Liver (tissue), 9 donors: ENCODE results near the gene MAGED2. TPM values are rescaled to one million over a fixed set of nuclear protein-coding genes. Genes with fewer than 3 reads are reported as not detected.
A peak's percentile ranks its signal among the peaks of the same experiment; 100 is the strongest.
"Not testable (repeated sequence)": the region's sequence is repeated elsewhere in the genome, so short reads cannot be mapped to it uniquely, and the experiment has no call there.

ENCODE experiments used
- DNase-seq: peaks from one replicate; pipeline ENCODE4 v3.0.0-alpha.2; 2017; ENCODE audit warnings: low spot score
- H3K27ac ChIP-seq, 2 donors: one replicate each; pipeline ENCODE4 v1.7.0; 2013; ENCODE audit warnings: inconsistent platforms in 2 of 2, low read length in 2 of 2, control low read depth in 1 of 2, low read depth in 1 of 2, mild to moderate bottlenecking in 1 of 2
- H3K27me3 ChIP-seq, 4 donors: one replicate each; pipeline versions ENCODE4 v1.6.1 to v1.7.0; 2013; ENCODE audit warnings: low read length in 3 of 4, inconsistent platforms in 1 of 4, mild to moderate bottlenecking in 1 of 4, moderate library complexity in 1 of 4; ENCODE audit not compliant: control insufficient read depth in 4 of 4, insufficient read depth in 4 of 4
- H3K36me3 ChIP-seq, 4 donors: one replicate each; pipeline versions ENCODE4 v1.6.1 to v1.7.0; 2013; ENCODE audit warnings: low read length in 3 of 4, mild to moderate bottlenecking in 3 of 4, low read depth in 1 of 4, moderate library complexity in 1 of 4; ENCODE audit not compliant: control insufficient read depth in 4 of 4, insufficient read depth in 3 of 4
- H3K4me1 ChIP-seq, 4 donors: one replicate each; pipeline versions ENCODE4 v1.6.1 to v1.7.0; 2013; ENCODE audit warnings: low read length in 3 of 4, mild to moderate bottlenecking in 3 of 4, moderate library complexity in 1 of 4; ENCODE audit not compliant: control insufficient read depth in 4 of 4, insufficient read depth in 4 of 4
- H3K4me3 ChIP-seq, 3 donors: one replicate each; pipeline versions ENCODE4 v1.6.1 to v1.7.0; 2013; ENCODE audit warnings: low read length in 3 of 3, control low read depth in 1 of 3, low read depth in 1 of 3, mild to moderate bottlenecking in 1 of 3
- H3K9ac ChIP-seq, 2 donors: one replicate each; pipeline ENCODE4 v1.7.0; 2013; ENCODE audit warnings: low read length in 2 of 2, mild to moderate bottlenecking in 2 of 2, moderate library complexity in 2 of 2, control low read depth in 1 of 2, low read depth in 1 of 2
- H3K9me3 ChIP-seq, 4 donors: one replicate each; pipeline versions ENCODE4 v1.6.1 to v1.7.0; 2013; ENCODE audit warnings: low read length in 3 of 4; ENCODE audit not compliant: control insufficient read depth in 4 of 4
- CTCF ChIP-seq: fragments of 150-350 bp; IDR thresholded peaks from 2 replicates; pipeline ENCODE4 v1.5.1; 2017; ENCODE audit warnings: improper control_type of control experiment, low read depth, low read length; ENCODE audit not compliant: missing input control
- EGR1 ChIP-seq, 2 donors: IDR thresholded peaks; 2 replicates each; pipeline ENCODE4 v1.6.1; 2016 to 2018; ENCODE audit warnings: antibody characterized with exemption in 2 of 2, low read depth in 2 of 2
- FOXA1 ChIP-seq: IDR thresholded peaks from 2 replicates; pipeline ENCODE4 v1.6.1; 2016; ENCODE audit warnings: antibody characterized with exemption
- FOXA2 ChIP-seq: IDR thresholded peaks from 2 replicates; pipeline ENCODE4 v1.6.1; 2016; ENCODE audit warnings: antibody characterized with exemption
- HNF4A ChIP-seq, 2 donors: conservative IDR thresholded peaks; 2 replicates each; pipeline ENCODE4 v1.6.1; 2016; ENCODE audit warnings: antibody characterized with exemption in 2 of 2, mild to moderate bottlenecking in 2 of 2
- REST ChIP-seq: IDR thresholded peaks from 2 replicates; pipeline ENCODE4 v1.6.1; 2016; ENCODE audit warnings: antibody characterized with exemption, mild to moderate bottlenecking
- WGBS: extraction: QIAGEN DNeasy Blood & Tissue Kit; methylation state at CpG from one replicate; pipeline ENCODE4 v1.1.7; 2013; 5-methylcytosine and 5-hydroxymethylcytosine counted together
- polyA plus RNA-seq, 2 donors: library from polyadenylated mRNA; stranded (reverse) in 1 of 2; unstranded in 1 of 2; fragments of 200-250 nt in 1 of 2; fragments of >200 nt in 1 of 2; fragmentation: Nextera tagmentation in 1 of 2; extraction: Ambion mirVana in 1 of 2; gene quantifications; one replicate each; pipeline versions ENCODE4 v1.2.1 to v1.2.3, GENCODE V29; 2013 to 2015
- total RNA-seq, 2 donors: library from RNA; depleted of rRNA; stranded (reverse); fragments of >200 nt; gene quantifications; one replicate each; pipeline ENCODE4 v1.2.3, GENCODE V29; 2014
- donor health status: healthy.
- donor health status: healthy.
- donor health status: healthy.
- donor health status: healthy.
- donor health status: healthy.

The MAGED2 gene
- total RNA-seq (10 to 100 TPM; 26.3 to 93.4 TPM), polyA plus RNA-seq (10 to 100 TPM; 25.4 to 36.3 TPM)

GRCh38 chrX:54807524-54808108 is at the start of gene MAGED2:
Gene MAGED2, plus strand, starts transcription at chrX:54807745. Its CDS starts 1,587 bp downstream, at chrX:54809332.
- TF ChIP-seq FOXA2 (no peak), FOXA1 (no peak), EGR1 (IDR thresholded peaks at IDR 0.05; ENCODE audit: low read depth in 2 of 2) (no peak)
- Histone ChIP-seq H3K27me3 (no peaks in the 10 kb centered on the region), H3K4me1 (peaks cover 4 to 8% (median 7%) of the 10 kb centered on the region in 4 donors), H3K36me3 (peaks cover 0 to 14% (median 5%) of the 10 kb centered on the region in 4 donors), H3K9me3 (no peaks in the 10 kb centered on the region), H3K9ac (peak within 1 kb of the TSS; percentile 52 to 84), H3K4me3 (peak within 1 kb of the TSS; percentile 59 to 82 (median 75)), H3K27ac (peak within 1 kb of the TSS; percentile 81 to 83)
- WGBS = 10% methylated on average over 17 of the region's 17 CpGs
- peak; percentile 43 for DNase-seq

GRCh38 chrX:54758114-54759055 is 49.2 kb upstream of the MAGED2 start:
- WGBS = 91% methylated on average over 21 of the region's 21 CpGs
- TF ChIP-seq REST (no peak), HNF4A (conservative IDR thresholded peaks at IDR 0.05) (no peak), CTCF (no peak)
- DNase-seq = no peak

GRCh38 chrX:54774391-54775094 is 33.0 kb upstream of the MAGED2 start:
- H3K9me3 ChIP-seq, H3K36me3 ChIP-seq, H3K4me1 ChIP-seq, H3K9ac ChIP-seq, H3K27ac ChIP-seq, DNase-seq, H3K4me3 ChIP-seq, H3K27me3 ChIP-seq: not testable (repeated sequence)
- 34% methylated on average over 2 of the region's 2 CpGs for WGBS

More at GRCh38 chrX:54758114-54759055, 49.2 kb upstream of the MAGED2 start:
- H3K9ac ChIP-seq = no peak overlapping the region
- H3K4me3 ChIP-seq = no peak overlapping the region
- no peaks in the 10 kb centered on the region for H3K36me3 ChIP-seq
- H3K4me1 ChIP-seq = no peaks in the 10 kb centered on the region
- H3K27me3 ChIP-seq = peaks cover 0 to 7% (median 0%) of the 10 kb centered on the region in 4 donors
- peaks cover 0 to 4% (median 0%) of the 10 kb centered on the region in 4 donors for H3K9me3 ChIP-seq
- no peak overlapping the region for H3K27ac ChIP-seq
